DND-41 (cell line): ENCODE data around the gene NAV1.

Source experiments
- ATAC-seq: fragments of 200-7000 bp; cut with Tn5 transposase; 3 replicates; pipeline ENCODE4 v1.9.1; 2021; ENCODE audit warnings: low read depth; ENCODE audit not compliant: insufficient read depth
- DNase-seq: peaks from one replicate; pipeline ENCODE4 v3.0.0-alpha.2; 2020
- H2AFZ ChIP-seq: 2 replicates; pipeline ENCODE4 v1.6.0; 2012; ENCODE audit warnings: low read depth, low read length
- H3K27ac ChIP-seq: 2 replicates; pipeline ENCODE4 v1.5.1; 2012; ENCODE audit warnings: low read length, inconsistent platforms
- H3K27me3 ChIP-seq: fragments of 200-600 bp; sonication (generic); 2 replicates; pipeline ENCODE4 v1.6.0; 2012; ENCODE audit warnings: low read length, mild to moderate bottlenecking, inconsistent platforms; ENCODE audit not compliant: insufficient read depth, poor library complexity
- H3K36me3 ChIP-seq: 2 replicates; pipeline ENCODE4 v1.5.1; 2012; ENCODE audit warnings: low read length, inconsistent platforms; ENCODE audit not compliant: insufficient read depth
- H3K4me1 ChIP-seq: 2 replicates; pipeline ENCODE4 v1.5.1; 2012; ENCODE audit warnings: mild to moderate bottlenecking, low read length; ENCODE audit not compliant: insufficient read depth
- H3K4me2 ChIP-seq: 2 replicates; pipeline ENCODE4 v1.6.0; 2012; ENCODE audit warnings: mild to moderate bottlenecking, moderate library complexity, low read length, inconsistent platforms; ENCODE audit not compliant: insufficient read depth
- H3K4me3 ChIP-seq, 2 experiments: fragments of 200-600 bp in 1 of 2; shearing (Covaris generic) in 1 of 2; 2 replicates each; pipeline ENCODE4 v1.5.1; 2012 to 2016; ENCODE audit warnings: inconsistent platforms in 2 of 2, low read length in 2 of 2, mild to moderate bottlenecking in 2 of 2, low read depth in 1 of 2, moderate library complexity in 1 of 2
- H3K79me2 ChIP-seq: 2 replicates; pipeline ENCODE4 v1.6.0; 2012; ENCODE audit warnings: low read length, inconsistent platforms; ENCODE audit not compliant: insufficient read depth
- H3K9ac ChIP-seq: 2 replicates; pipeline ENCODE4 v1.6.0; 2012; ENCODE audit warnings: low read depth, mild to moderate bottlenecking, inconsistent platforms, low read length, moderate library complexity
- H3K9me3 ChIP-seq: 2 replicates; pipeline ENCODE4 v1.5.1; 2012; ENCODE audit warnings: low read length, moderate library complexity, mild to moderate bottlenecking, inconsistent platforms; ENCODE audit not compliant: insufficient read depth, severe bottlenecking
- H4K20me1 ChIP-seq: 2 replicates; pipeline ENCODE4 v1.6.0; 2012; ENCODE audit warnings: low read length; ENCODE audit not compliant: insufficient read depth
- CTCF ChIP-seq: IDR thresholded peaks from 2 replicates; pipeline ENCODE4 v1.5.1; 2012; ENCODE audit warnings: borderline replicate concordance, low read length, moderate library complexity, mild to moderate bottlenecking; ENCODE audit not compliant: poor library complexity, severe bottlenecking; ENCODE audit errors: extremely low read depth
- EZH2 ChIP-seq: IDR thresholded peaks from 3 replicates; pipeline ENCODE4 v1.6.1; 2012; ENCODE audit warnings: borderline replicate concordance, low read depth, mild to moderate bottlenecking, moderate library complexity, low read length, inconsistent platforms; ENCODE audit not compliant: severe bottlenecking

The NAV1 gene

GRCh38 chr1:201552941-201553351, 14.0 kb downstream of the NAV1 start:
- no peak overlapping the region for H3K4me3 ChIP-seq
- DNase-seq (no peak), ATAC-seq (no peak)
- peaks cover 4% of the 10 kb centered on the region for H3K27me3 ChIP-seq
- H3K9ac ChIP-seq, result no peak overlapping the region
- H3K4me2 ChIP-seq, result no peak overlapping the region
- H2AFZ ChIP-seq, result no peak overlapping the region
- TF ChIP-seq CTCF, result no peak
- no peak for TF ChIP-seq EZH2
- no peak overlapping the region for H3K27ac ChIP-seq
- H3K4me1 ChIP-seq, result no peaks in the 10 kb centered on the region
- no peaks in the 10 kb centered on the region for H3K36me3 ChIP-seq
- H4K20me1 ChIP-seq, result 0 out of 2 replicates have a peak, but pooled peaks cover 3% of the 10 kb centered on the region
- H3K79me2 ChIP-seq, result no peaks in the 10 kb centered on the region
- no peaks in the 10 kb centered on the region for H3K9me3 ChIP-seq

GRCh38 chr1:201553496-201554189, 14.7 kb downstream of the NAV1 start:
- H3K9me3 ChIP-seq, result no peaks in the 10 kb centered on the region
- H3K4me3 ChIP-seq, result no peak overlapping the region
- H4K20me1 ChIP-seq, result 0 out of 2 replicates have a peak, but pooled peaks cover 3% of the 10 kb centered on the region
- DNase-seq (no peak), ATAC-seq (no peak)
- no peak overlapping the region for H3K4me2 ChIP-seq
- TF ChIP-seq CTCF, result no peak
- TF ChIP-seq EZH2, result no peak
- H3K9ac ChIP-seq, result no peak overlapping the region
- H3K27ac ChIP-seq, result no peak overlapping the region
- no peaks in the 10 kb centered on the region for H3K4me1 ChIP-seq
- H2AFZ ChIP-seq, result no peak overlapping the region
- H3K36me3 ChIP-seq, result no peaks in the 10 kb centered on the region
- peaks cover 4% of the 10 kb centered on the region for H3K27me3 ChIP-seq
- no peaks in the 10 kb centered on the region for H3K79me2 ChIP-seq

- Histone ChIP-seq H3K27ac (no peak overlapping the region), H3K4me2 (no peak overlapping the region), H3K36me3 (no peaks in the 10 kb centered on the region), H3K9me3 (no peaks in the 10 kb centered on the region), H3K4me3 (no peak overlapping the region), H3K27me3 (peaks cover 4% of the 10 kb centered on the region), H3K79me2 (no peaks in the 10 kb centered on the region), H3K4me1 (0 out of 2 replicates have a peak, but pooled peaks cover under 1% of the 10 kb centered on the region), H2AFZ (no peak overlapping the region), H3K9ac (no peak overlapping the region), H4K20me1 (0 out of 2 replicates have a peak, but pooled peaks cover 3% of the 10 kb centered on the region)
- TF ChIP-seq CTCF (no peak), EZH2 (no peak)
- ATAC-seq (no peak), DNase-seq (no peak)
Measured at GRCh38 chr1:201554190-201554600, 15.3 kb downstream of the NAV1 start.
